H1 (cell line): ENCODE data around the gene C10orf120. TPM values are rescaled to one million over a fixed set of nuclear protein-coding genes. Genes with fewer than 3 reads are reported as not detected.

Experiments used
- CTCF ChIA-PET: fragments of 300-600 bp; sonication (Branson Sonifier 250); formaldehyde crosslinking; loops from one replicate; lab custom pipeline; 2021; ENCODE audit not compliant: partially characterized antibody; lab: Charles Lee
- POLR2A ChIA-PET: fragments of 300-600 bp; sonication (Branson Sonifier 250); formaldehyde crosslinking; loops from one replicate; lab custom pipeline; 2021; ENCODE audit warnings: inconsistent platforms; ENCODE audit not compliant: partially characterized antibody; lab: Charles Lee
- DNase-seq, 2 experiments: peaks; one replicate each; pipeline versions ENCODE4 v3.0.0 to v3.0.0-alpha.2; 2010 to 2022; ENCODE audit warnings: low spot score in 2 of 2, low read depth in 1 of 2, mixed read lengths in 1 of 2
- FAIRE-seq: peaks from 2 replicates; lab custom pipeline; 2011; peaks lifted over from hg19 to GRCh38; lab: Jason Lieb, UNC
- H2AFZ ChIP-seq: 2 replicates; pipeline ENCODE4 v1.8.1; 2012; ENCODE audit warnings: low read length, inconsistent platforms
- H2AK5ac ChIP-seq: 2 replicates; pipeline ENCODE4 v1.6.1; 2013; ENCODE audit warnings: low read depth, low read length
- H2BK120ac ChIP-seq: replicated peaks from 2 replicates; pipeline ENCODE3; 2013; ENCODE audit warnings: low read depth, low read length, inconsistent platforms
- H2BK12ac ChIP-seq: 2 replicates; pipeline ENCODE4 v1.6.1; 2013; ENCODE audit warnings: low read depth, low read length
- H2BK15ac ChIP-seq: 2 replicates; pipeline ENCODE4 v1.6.1; 2013; ENCODE audit warnings: low read length
- H2BK20ac ChIP-seq: 2 replicates; pipeline ENCODE4 v1.6.1; 2013; ENCODE audit warnings: low read length
- H2BK5ac ChIP-seq: 2 replicates; pipeline ENCODE4 v1.6.1; 2013; ENCODE audit warnings: low read depth, low read length
- H3K14ac ChIP-seq: 2 replicates; pipeline ENCODE4 v1.6.1; 2013; ENCODE audit warnings: inconsistent platforms; ENCODE audit not compliant: insufficient read length
- H3K18ac ChIP-seq: 2 replicates; pipeline ENCODE4 v1.6.1; 2013; ENCODE audit warnings: low read length; ENCODE audit errors: extremely low read depth
- H3K23ac ChIP-seq: 2 replicates; pipeline ENCODE4 v1.6.1; 2013; ENCODE audit warnings: inconsistent platforms; ENCODE audit not compliant: insufficient read length
- H3K23me2 ChIP-seq: 2 replicates; pipeline ENCODE4 v1.6.1; 2013; ENCODE audit warnings: low read depth, low read length
- H3K27ac ChIP-seq: 2 replicates; pipeline ENCODE4 v1.6.1; 2011; ENCODE audit warnings: low read depth, low read length, inconsistent platforms
- H3K27me3 ChIP-seq, 4 experiments: replicated peaks in 1 of 4; 1 replicate in 1 of 4; 2 replicates in 3 of 4; pipeline versions ENCODE4 v1.6.1 to v1.8.1; 2011 to 2013; ENCODE audit warnings: low read length in 3 of 4, mild to moderate bottlenecking in 3 of 4, inconsistent platforms in 2 of 4, mixed read lengths in 2 of 4, moderate library complexity in 1 of 4; ENCODE audit not compliant: control insufficient read depth in 3 of 4, insufficient read depth in 3 of 4; ENCODE audit errors: extremely low read depth in 1 of 4
- H3K36me3 ChIP-seq, 4 experiments: 2 replicates each; pipeline versions ENCODE4 v1.6.1 to v1.8.1; 2011 to 2013; ENCODE audit warnings: mild to moderate bottlenecking in 4 of 4, low read length in 3 of 4, moderate library complexity in 2 of 4, control low read depth in 1 of 4, inconsistent platforms in 1 of 4; ENCODE audit not compliant: insufficient read depth in 4 of 4, control insufficient read depth in 2 of 4
- H3K4ac ChIP-seq: replicated peaks from 2 replicates; pipeline ENCODE3; 2013; ENCODE audit warnings: low read length, low read depth, mixed read lengths, inconsistent platforms; ENCODE audit not compliant: insufficient read length
- H3K4me1 ChIP-seq, 4 experiments: replicated peaks in 1 of 4; 1 replicate in 1 of 4; 2 replicates in 3 of 4; pipeline versions ENCODE4 v1.6.1 to v1.8.1; 2011 to 2013; ENCODE audit warnings: low read length in 3 of 4, inconsistent platforms in 2 of 4, mixed read lengths in 1 of 4; ENCODE audit not compliant: insufficient read depth in 4 of 4, control insufficient read depth in 3 of 4
- H3K4me2 ChIP-seq, 2 experiments: 2 replicates each; pipeline versions ENCODE4 v1.6.1 to v1.8.1; 2011 to 2013; ENCODE audit warnings: low read depth in 2 of 2, low read length in 2 of 2, control low read depth in 1 of 2, inconsistent platforms in 1 of 2, mild to moderate bottlenecking in 1 of 2; ENCODE audit not compliant: insufficient read depth in 1 of 2
- H3K4me3 ChIP-seq, 4 experiments: fragments of 200-600, 300-600 bp in 1 of 4; sonication (generic), shearing (Covaris generic), sonication (Bioruptor Twin) in 1 of 4; 2 replicates each; pipeline versions ENCODE4 v1.5.1 to v1.8.1; 2011 to 2016; ENCODE audit warnings: low read length in 4 of 4, low read depth in 3 of 4, control low read depth in 2 of 4, inconsistent platforms in 2 of 4, mild to moderate bottlenecking in 2 of 4, mixed read lengths in 1 of 4, moderate library complexity in 1 of 4; ENCODE audit not compliant: insufficient read depth in 2 of 4; ENCODE audit errors: extremely low read depth in 1 of 4
- H3K56ac ChIP-seq: replicated peaks from 2 replicates; pipeline ENCODE3; 2013; ENCODE audit warnings: low read depth, mild to moderate bottlenecking, mixed read lengths, low read length, inconsistent platforms; ENCODE audit not compliant: insufficient read length
- H3K79me1 ChIP-seq: 2 replicates; pipeline ENCODE4 v1.6.1; 2013; ENCODE audit warnings: low read depth, low read length, control low read depth
- H3K79me2 ChIP-seq, 2 experiments: 2 replicates each; pipeline versions ENCODE4 v1.6.1 to v1.8.1; 2012 to 2013; ENCODE audit warnings: low read length in 2 of 2, mild to moderate bottlenecking in 2 of 2, inconsistent platforms in 1 of 2; ENCODE audit not compliant: insufficient read depth in 2 of 2, control insufficient read depth in 1 of 2
- H3K9ac ChIP-seq, 4 experiments: replicated peaks in 1 of 4; 1 replicate in 1 of 4; 2 replicates in 3 of 4; pipeline versions ENCODE4 v1.6.1 to v1.8.1; 2011 to 2013; ENCODE audit warnings: low read depth in 3 of 4, low read length in 3 of 4, control low read depth in 2 of 4, mild to moderate bottlenecking in 2 of 4, moderate library complexity in 2 of 4, inconsistent platforms in 1 of 4; ENCODE audit errors: extremely low read depth in 1 of 4
- H3K9me3 ChIP-seq, 2 experiments: 2 replicates each; pipeline versions ENCODE4 v1.6.1 to v1.8.1; 2012 to 2013; ENCODE audit warnings: mild to moderate bottlenecking in 2 of 2, moderate library complexity in 2 of 2, control low read depth in 1 of 2, inconsistent platforms in 1 of 2, low read depth in 1 of 2, low read length in 1 of 2, mixed read lengths in 1 of 2; ENCODE audit not compliant: insufficient read depth in 2 of 2
- H4K20me1 ChIP-seq, 2 experiments: replicated peaks in 1 of 2; 2 replicates each; pipeline versions ENCODE3 to v1.8.1; 2011 to 2013; ENCODE audit warnings: inconsistent platforms in 2 of 2, low read length in 2 of 2, mild to moderate bottlenecking in 1 of 2; ENCODE audit not compliant: insufficient read depth in 2 of 2, control insufficient read depth in 1 of 2
- H4K5ac ChIP-seq: 2 replicates; pipeline ENCODE4 v1.6.1; 2013; ENCODE audit warnings: low read length, low read depth, mixed read lengths, inconsistent platforms; ENCODE audit not compliant: insufficient read length
- H4K8ac ChIP-seq: 2 replicates; pipeline ENCODE4 v1.8.0; 2013; ENCODE audit warnings: mild to moderate bottlenecking, moderate library complexity, low read length, inconsistent platforms; ENCODE audit not compliant: insufficient read depth; ENCODE audit errors: extremely low read depth
- H4K91ac ChIP-seq: replicated peaks from 2 replicates; pipeline ENCODE3; 2013; ENCODE audit warnings: low read length, mixed read lengths, inconsistent platforms; ENCODE audit not compliant: insufficient read length
- ASH2L ChIP-seq: fragments of 200-600, 300-600 bp; sonication (generic); IDR thresholded peaks from one replicate; pipeline ENCODE4 v1.7.1; 2017; ENCODE audit warnings: low read length
- CHD2 ChIP-seq: IDR thresholded peaks from 2 replicates; pipeline ENCODE4 v1.6.1; 2012; ENCODE audit warnings: low read length, improper control_type of control experiment
- HDAC2 ChIP-seq, 2 experiments: fragments of 300-600 bp in 1 of 2; sonication (generic) in 1 of 2; IDR thresholded peaks; 2 replicates each; pipeline ENCODE4 v1.6.1; 2011 to 2012; ENCODE audit warnings: low read depth in 2 of 2, low read length in 2 of 2, mild to moderate bottlenecking in 2 of 2, moderate library complexity in 2 of 2, borderline replicate concordance in 1 of 2, inconsistent platforms in 1 of 2
- POLR2A ChIP-seq, 2 experiments: IDR thresholded peaks; 1 replicate in 1 of 2; 2 replicates in 1 of 2; pipeline ENCODE4 v1.6.1; 2011; ENCODE audit warnings: low read depth in 2 of 2, low read length in 2 of 2, mild to moderate bottlenecking in 2 of 2; ENCODE audit errors: control extremely low read depth in 1 of 2
- RAD21 ChIP-seq, 2 experiments: IDR thresholded peaks in 1 of 2; conservative IDR thresholded peaks in 1 of 2; 2 replicates each; pipeline ENCODE4 v1.6.1; 2011; ENCODE audit warnings: low read depth in 2 of 2, low read length in 2 of 2, improper control_type of control experiment in 1 of 2, inconsistent platforms in 1 of 2, mild to moderate bottlenecking in 1 of 2, moderate library complexity in 1 of 2
- RNF2 ChIP-seq: fragments of 200-900, 300-1000 bp; sonication (generic); IDR thresholded peaks from 2 replicates; pipeline ENCODE4 v1.7.1; 2016; ENCODE audit warnings: borderline replicate concordance, low read depth, mild to moderate bottlenecking, antibody characterized with exemption, low read length; ENCODE audit not compliant: poor library complexity, severe bottlenecking; ENCODE audit errors: missing control alignments
- SAP30 ChIP-seq: fragments of 300-600 bp; sonication (generic); IDR thresholded peaks from 2 replicates; pipeline ENCODE4 v1.7.1; 2012; ENCODE audit warnings: low read length, moderate library complexity, mild to moderate bottlenecking, inconsistent platforms; ENCODE audit not compliant: insufficient read depth, insufficient replicate concordance
- SP2 ChIP-seq: IDR thresholded peaks from 2 replicates; pipeline ENCODE4 v1.6.1; 2012; ENCODE audit warnings: mild to moderate bottlenecking, low read length, inconsistent platforms
- TBP ChIP-seq: IDR thresholded peaks from 2 replicates; pipeline ENCODE4 v1.6.1; 2011; ENCODE audit warnings: low read depth, low read length, improper control_type of control experiment
- ZNF274 ChIP-seq: IDR thresholded peaks from 2 replicates; pipeline ENCODE4 v1.7.0; 2012; ENCODE audit warnings: low read length, borderline replicate concordance; ENCODE audit errors: extremely low read depth
- WGBS, 2 experiments: shearing (Covaris generic) in 1 of 2; methylation state at CpG; one replicate each; pipeline versions ENCODE4 v1.1.6 to v1.1.7; 2013 to 2015; ENCODE audit warnings: low lambda C conversion rate in 2 of 2, mixed read lengths in 2 of 2, inconsistent platforms in 1 of 2, low coverage in 1 of 2, missing lambda C conversion rate in 1 of 2; ENCODE audit not compliant: insufficient replicate concordance in 2 of 2, insufficient coverage in 1 of 2, insufficient read length in 1 of 2; ENCODE audit errors: extremely low coverage in 1 of 2, missing lambda C conversion rate in 1 of 2; 5-methylcytosine and 5-hydroxymethylcytosine counted together
- polyA plus RNA-seq, 7 experiments: library from polyadenylated mRNA; depleted of rRNA in 3 of 7; stranded (reverse) in 5 of 7; unstranded in 2 of 7; fragments of >200 nt in 5 of 7; fragments of 200-250 nt in 2 of 7; gene quantifications; 1 replicate in 5 of 7; 2 replicates in 1 of 7; 4 replicates in 1 of 7; pipeline versions ENCODE4 v1.2.1 to v1.2.3, GENCODE V29; 2011 to 2013; ENCODE audit warnings: missing spikeins in 2 of 7, mixed read lengths in 2 of 7
- total RNA-seq: library from RNA; stranded (reverse); fragmentation: NEBNext Ultra II Directional; extraction: Animal tissue kit (Norgen Biotek cat#: 25700); gene quantifications from 2 replicates; pipeline ENCODE4 v1.2.1, GENCODE V29; 2021
- TF ChIP-seq, protein P1 (sequence below): IDR thresholded peaks from 2 replicates; pipeline ENCODE4 v1.6.1; 2011; ENCODE audit warnings: low read depth, mild to moderate bottlenecking, low read length; ENCODE audit not compliant: insufficient read depth

C10orf120 gene
- total and polyA plus RNA-seq, 2 of the 8 experiments (the other 6 are each of a cell fraction or from before 2014, with no cell fraction given), result not detected

DNA sequence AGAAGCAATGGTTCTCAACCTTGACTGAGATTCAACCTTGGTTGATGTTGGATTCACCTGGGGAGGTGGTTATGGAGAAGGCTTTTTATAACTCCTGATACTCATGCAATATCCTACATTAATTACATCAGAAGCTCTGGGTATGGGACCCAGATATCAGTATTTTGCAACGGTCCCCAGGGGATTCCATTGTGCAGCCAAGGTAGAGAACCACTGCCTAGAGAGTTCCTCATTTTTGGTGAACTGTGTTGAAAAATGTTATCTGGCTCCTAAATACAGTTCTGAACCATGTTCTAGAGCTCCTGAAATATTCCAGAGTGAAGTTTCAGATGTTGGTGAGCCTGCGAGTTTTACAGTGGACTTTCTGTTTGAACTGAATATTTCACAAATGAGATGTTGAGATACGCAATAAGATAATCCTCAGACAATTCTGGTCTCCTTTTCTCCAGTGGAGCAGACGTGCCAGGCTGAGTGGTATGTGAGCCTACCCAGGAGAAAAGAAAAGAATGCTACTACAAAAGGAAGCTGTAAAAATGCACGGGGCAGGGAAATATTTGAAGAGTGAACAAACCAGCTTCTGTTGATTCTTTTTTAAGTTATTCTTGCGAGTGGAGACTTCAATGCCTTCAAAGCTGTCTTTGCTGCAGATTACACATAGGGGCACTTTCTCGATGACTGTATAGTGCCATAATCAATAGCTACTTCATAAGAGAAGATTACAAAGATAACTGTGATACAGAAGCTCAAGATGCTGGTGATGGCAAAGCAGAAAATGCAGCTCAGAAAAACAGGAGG is 13.6 kb upstream of the C10orf120 start:
- no peak overlapping the region for H4K91ac ChIP-seq
- no peak overlapping the region for H3K56ac ChIP-seq
- H2BK15ac ChIP-seq, result no peak overlapping the region
- 88% methylated on average over 7 of the region's 7 CpGs; no CpG with 5 or more reads in 1 of the 2 experiments for WGBS, 2 experiments
- H4K20me1 ChIP-seq, result no peaks in the 10 kb centered on the region
- H2AK5ac ChIP-seq, result no peak overlapping the region
- H2BK5ac ChIP-seq, result no peak overlapping the region
- no peak overlapping the region for H3K27ac ChIP-seq
- no peaks in the 10 kb centered on the region for H3K9me3 ChIP-seq
- H4K8ac ChIP-seq, result no peak overlapping the region
- ChIA-PET CTCF (interaction anchor here (0.7 to 2.5 kb wide), 6 partner anchors 9 to 65 kb away, joined by 3 to 9 read pairs (median 4); no protein-coding TSS in a partner anchor), POLR2A (no interaction called here)
- H3K18ac ChIP-seq, result no peak overlapping the region
- H3K23ac ChIP-seq, result no peak overlapping the region
- H3K27me3 ChIP-seq, result no peaks in the 10 kb centered on the region
- H2BK12ac ChIP-seq, result no peak overlapping the region
- H3K23me2 ChIP-seq, result no peaks in the 10 kb centered on the region
- H2AFZ ChIP-seq, result no peak overlapping the region
- no peak overlapping the region for H3K9ac ChIP-seq
- H3K36me3 ChIP-seq, result no peaks in the 10 kb centered on the region
- H3K4me1 ChIP-seq, result peaks cover 0 to 3% (median 0%) of the 10 kb centered on the region in 4 experiments; a peak in 1 of 7 replicates
- no peak overlapping the region for H2BK120ac ChIP-seq
- no peak overlapping the region for H2BK20ac ChIP-seq
- H3K4me2 ChIP-seq, result no peak overlapping the region
- no peak overlapping the region for H3K4ac ChIP-seq
- DNase-seq (no peak), FAIRE-seq (no peak)
- H3K79me1 ChIP-seq, result no peaks in the 10 kb centered on the region
- H3K4me3 ChIP-seq, result no peak overlapping the region
- no peak overlapping the region for H3K14ac ChIP-seq
- H3K79me2 ChIP-seq, result no peaks in the 10 kb centered on the region
- no peak overlapping the region for H4K5ac ChIP-seq
- TF ChIP-seq POLR2A (IDR thresholded peaks at IDR 0.05; ENCODE audit: control extremely low read depth in 1 of 2, low read depth in 2 of 2, low read length in 2 of 2), result no peak
- no peak for TF ChIP-seq CHD2
- no peak for TF ChIP-seq ZNF274
- no peak for TF ChIP-seq RAD21 (IDR thresholded peaks at IDR 0.05 in 1 of 2, conservative IDR thresholded peaks at IDR 0.05 in 1 of 2; ENCODE audit: low read depth in 2 of 2, low read length in 2 of 2)
- no peak for TF ChIP-seq SP2
- TF ChIP-seq HDAC2 (IDR thresholded peaks at IDR 0.05; ENCODE audit: borderline replicate concordance in 1 of 2, low read depth in 2 of 2, low read length in 2 of 2), result no peak
- TF ChIP-seq TBP, result no peak
- TF ChIP-seq SAP30, result no peak
- no peak for TF ChIP-seq RNF2
- TF ChIP-seq, protein P1, sequence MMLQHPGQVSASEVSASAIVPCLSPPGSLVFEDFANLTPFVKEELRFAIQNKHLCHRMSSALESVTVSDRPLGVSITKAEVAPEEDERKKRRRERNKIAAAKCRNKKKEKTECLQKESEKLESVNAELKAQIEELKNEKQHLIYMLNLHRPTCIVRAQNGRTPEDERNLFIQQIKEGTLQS, result no peak
- TF ChIP-seq ASH2L, result no peak
